Natural killer cell (primary cell): Measurements from ENCODE around the gene GPR31. TPM values are rescaled to one million over a fixed set of nuclear protein-coding genes. Genes with fewer than 3 reads are reported as not detected.
"Not testable (repeated sequence)": the region's sequence is repeated elsewhere in the genome, so short reads cannot be mapped to it uniquely, and the experiment has no call there.

ENCODE experiments used
- ATAC-seq, 3 donors: fragments of 150-1000 bp in 2 of 3; fragments of 200-7000 bp in 1 of 3; cut with Tn5 transposase; 1 replicate in 1 of 3; 2 replicates in 2 of 3; pipeline ENCODE4 v1.10.0; 2021; ENCODE audit warnings: mild to moderate bottlenecking in 2 of 3, moderate library complexity in 2 of 3
- DNase-seq, 2 donors: peaks; one replicate each; pipeline versions ENCODE4 v3.0.0 to v3.0.0-alpha.2; 2013 to 2021; ENCODE audit warnings: mixed read lengths in 1 of 2
- H3K27ac ChIP-seq: one replicate; pipeline ENCODE4 v1.5.1; 2013; ENCODE audit warnings: mild to moderate bottlenecking, low read length
- H3K27me3 ChIP-seq: one replicate; pipeline ENCODE4 v1.6.1; 2013; ENCODE audit warnings: low read length; ENCODE audit not compliant: control insufficient read depth, insufficient read depth
- H3K36me3 ChIP-seq: one replicate; pipeline ENCODE4 v1.6.1; 2013; ENCODE audit warnings: low read length; ENCODE audit not compliant: control insufficient read depth, insufficient read depth
- H3K4me1 ChIP-seq: one replicate; pipeline ENCODE4 v1.6.1; 2013; ENCODE audit warnings: low read length; ENCODE audit not compliant: control insufficient read depth, insufficient read depth
- H3K4me3 ChIP-seq: one replicate; pipeline ENCODE4 v1.5.1; 2013; ENCODE audit warnings: low read length
- H3K9me3 ChIP-seq: one replicate; pipeline ENCODE4 v1.6.1; 2013; ENCODE audit warnings: low read length; ENCODE audit not compliant: control insufficient read depth, insufficient read depth
- H3K27ac Mint-ChIP-seq, 2 donors: one replicate each; pipeline ENCODE4 v1.8.0; 2022; ENCODE audit warnings: mild to moderate bottlenecking in 2 of 2, mixed read lengths in 2 of 2, moderate library complexity in 1 of 2
- H3K27me3 Mint-ChIP-seq, 2 donors: one replicate each; pipeline ENCODE4 v1.8.0; 2022; ENCODE audit warnings: low read depth in 2 of 2, mixed read lengths in 2 of 2
- H3K36me3 Mint-ChIP-seq: one replicate; pipeline ENCODE4 v1.8.0; 2022; ENCODE audit warnings: mixed read lengths
- H3K4me1 Mint-ChIP-seq, 2 donors: one replicate each; pipeline ENCODE4 v1.8.0; 2022; ENCODE audit warnings: mixed read lengths in 2 of 2
- H3K4me3 Mint-ChIP-seq: one replicate; pipeline ENCODE4 v1.8.0; 2022; ENCODE audit warnings: mild to moderate bottlenecking, moderate library complexity, mixed read lengths
- H3K9me3 Mint-ChIP-seq, 2 donors: one replicate each; pipeline ENCODE4 v1.8.0; 2022; ENCODE audit warnings: mixed read lengths in 2 of 2
- WGBS: methylation state at CpG from one replicate; pipeline ENCODE4 v1.1.7; 2013; ENCODE audit warnings: missing lambda C conversion rate; ENCODE audit not compliant: insufficient coverage; 5-methylcytosine and 5-hydroxymethylcytosine counted together
- intact Hi-C: fragments of 100-400 bp; cut with micrococcal nuclease; formaldehyde crosslinking; loops from one replicate; pipeline ENCODE4 v1.14.2; 2022
- total RNA-seq, 4 donors: library from RNA; stranded (reverse); fragments of 120-200 nt in 1 of 4; gene quantifications; one replicate each; pipeline versions ENCODE4 v1.2.3 to v1.2.4, GENCODE V29; 2013 to 2022
- TF ChIP-seq, protein P1 (sequence below): fragments of 200-600 bp; IDR thresholded peaks from one replicate; pipeline ENCODE4 v1.8.0; 2022; ENCODE audit warnings: antibody characterized with exemption

The GPR31 gene
- total RNA-seq, 3 donors from 2014 or later (not counting 1 experiment from before 2014, with no cell fraction given): 0.24 TPM; not detected in 2

DNA sequence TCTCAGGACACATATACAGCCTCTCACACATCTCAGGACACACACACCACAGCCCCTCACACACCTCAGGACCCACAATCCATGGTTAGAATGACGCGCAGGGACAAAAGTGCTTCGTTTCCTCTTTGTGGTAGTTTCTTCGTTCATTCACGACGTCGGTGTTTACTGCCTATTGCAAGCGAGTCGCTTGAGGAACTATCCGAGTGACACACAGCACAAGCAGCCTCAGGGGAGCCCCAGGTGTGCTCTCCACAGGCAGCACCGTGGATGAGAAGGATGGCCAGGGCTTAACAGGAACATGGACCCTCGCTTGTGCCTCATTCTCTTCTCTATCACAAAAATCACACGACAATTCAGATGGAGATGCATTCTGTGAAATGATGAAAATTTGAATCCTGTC lies 12.1 kb upstream of the GPR31 start:
- H3K4me1 ChIP-seq, H3K4me3 Mint-ChIP-seq, ATAC-seq, H3K4me3 ChIP-seq, H3K27ac Mint-ChIP-seq, H3K36me3 Mint-ChIP-seq, H3K4me1 Mint-ChIP-seq, H3K9me3 Mint-ChIP-seq, H3K36me3 ChIP-seq, H3K27ac ChIP-seq, H3K27me3 ChIP-seq, H3K9me3 ChIP-seq, intact Hi-C loops, DNase-seq: not testable (repeated sequence)
- WGBS: no CpG with 5 or more reads among the region's 13 CpGs
- peaks cover 14 to 21% of the 10 kb centered on the region in 2 donors for H3K27me3 Mint-ChIP-seq

DNA sequence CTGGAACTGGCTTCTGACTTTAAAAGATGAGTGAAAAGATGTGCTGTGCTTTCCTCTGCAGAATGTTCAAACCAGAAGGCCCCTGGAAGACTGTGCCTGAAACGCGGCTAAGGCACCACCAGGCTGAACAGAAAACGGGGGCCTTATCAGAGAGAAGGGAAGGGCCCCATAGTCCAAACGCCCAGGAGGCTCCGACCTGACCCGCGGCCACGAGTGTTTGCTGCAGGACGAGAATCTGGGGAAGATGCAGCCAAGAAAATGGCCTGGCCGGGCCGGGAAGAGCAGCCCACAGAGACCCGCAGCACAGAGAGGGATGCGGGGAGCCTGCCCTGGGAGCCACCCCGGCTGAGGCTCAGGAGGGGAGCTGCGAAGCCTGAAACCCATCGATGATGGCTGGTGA lies 10.5 kb upstream of the GPR31 start:
- H3K36me3 ChIP-seq, DNase-seq, ATAC-seq, H3K27ac ChIP-seq, H3K27me3 ChIP-seq, H3K9me3 ChIP-seq, H3K4me1 Mint-ChIP-seq, H3K4me3 ChIP-seq, H3K4me1 ChIP-seq, H3K27ac Mint-ChIP-seq, H3K9me3 Mint-ChIP-seq, H3K36me3 Mint-ChIP-seq, H3K4me3 Mint-ChIP-seq, intact Hi-C loops: not testable (repeated sequence)
- WGBS: 82% methylated on average over 8 of the region's 16 CpGs
- H3K27me3 Mint-ChIP-seq: peaks cover 14 to 30% of the 10 kb centered on the region in 2 donors

DNA sequence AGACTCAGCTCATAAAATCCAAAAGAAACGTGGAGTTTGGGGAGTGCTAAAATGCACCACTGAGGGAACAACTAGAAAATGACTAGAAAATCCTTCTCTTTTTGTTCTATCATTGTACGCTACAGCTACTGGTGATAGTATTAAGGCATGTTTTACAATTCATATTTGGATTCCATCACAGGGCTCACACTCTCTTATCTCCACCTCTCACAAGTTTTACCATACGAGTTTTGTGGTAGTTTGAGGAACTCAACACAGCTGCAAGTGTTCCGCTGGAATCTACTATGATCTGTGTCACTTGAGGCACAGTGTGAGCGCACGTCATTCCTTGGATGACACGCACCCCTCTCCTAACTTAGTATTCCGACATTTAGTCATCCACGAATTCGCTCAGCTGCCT lies 9.9 kb upstream of the GPR31 start:
- H3K27ac Mint-ChIP-seq, H3K27me3 ChIP-seq, intact Hi-C loops, H3K4me1 ChIP-seq, H3K4me1 Mint-ChIP-seq, ATAC-seq, H3K4me3 ChIP-seq, H3K4me3 Mint-ChIP-seq, H3K36me3 Mint-ChIP-seq, H3K36me3 ChIP-seq, H3K9me3 ChIP-seq, H3K27ac ChIP-seq, H3K9me3 Mint-ChIP-seq, DNase-seq: not testable (repeated sequence)
- H3K27me3 Mint-ChIP-seq: peaks cover 14 to 30% of the 10 kb centered on the region in 2 donors
- WGBS: no CpG with 5 or more reads among the region's 10 CpGs

- TF ChIP-seq, protein P1, sequence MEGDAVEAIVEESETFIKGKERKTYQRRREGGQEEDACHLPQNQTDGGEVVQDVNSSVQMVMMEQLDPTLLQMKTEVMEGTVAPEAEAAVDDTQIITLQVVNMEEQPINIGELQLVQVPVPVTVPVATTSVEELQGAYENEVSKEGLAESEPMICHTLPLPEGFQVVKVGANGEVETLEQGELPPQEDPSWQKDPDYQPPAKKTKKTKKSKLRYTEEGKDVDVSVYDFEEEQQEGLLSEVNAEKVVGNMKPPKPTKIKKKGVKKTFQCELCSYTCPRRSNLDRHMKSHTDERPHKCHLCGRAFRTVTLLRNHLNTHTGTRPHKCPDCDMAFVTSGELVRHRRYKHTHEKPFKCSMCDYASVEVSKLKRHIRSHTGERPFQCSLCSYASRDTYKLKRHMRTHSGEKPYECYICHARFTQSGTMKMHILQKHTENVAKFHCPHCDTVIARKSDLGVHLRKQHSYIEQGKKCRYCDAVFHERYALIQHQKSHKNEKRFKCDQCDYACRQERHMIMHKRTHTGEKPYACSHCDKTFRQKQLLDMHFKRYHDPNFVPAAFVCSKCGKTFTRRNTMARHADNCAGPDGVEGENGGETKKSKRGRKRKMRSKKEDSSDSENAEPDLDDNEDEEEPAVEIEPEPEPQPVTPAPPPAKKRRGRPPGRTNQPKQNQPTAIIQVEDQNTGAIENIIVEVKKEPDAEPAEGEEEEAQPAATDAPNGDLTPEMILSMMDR: no peak
- no peaks in the 10 kb centered on the region for H3K36me3 Mint-ChIP-seq
- intact Hi-C loops: no loop called here
- H3K4me1 Mint-ChIP-seq: peaks cover 0 to 6% of the 10 kb centered on the region in 2 donors
- DNase-seq (no peak), ATAC-seq (no peak)
- Histone ChIP-seq H3K27ac (no peak overlapping the region), H3K9me3 (no peaks in the 10 kb centered on the region), H3K36me3 (no peaks in the 10 kb centered on the region), H3K4me1 (no peaks in the 10 kb centered on the region), H3K4me3 (no peak overlapping the region), H3K27me3 (no peaks in the 10 kb centered on the region)
- 60% methylated on average over 1 of the region's 2 CpGs for WGBS
- no peak overlapping the region for H3K4me3 Mint-ChIP-seq
- no peak overlapping the region for H3K27ac Mint-ChIP-seq
- H3K27me3 Mint-ChIP-seq: peaks cover 14 to 30% of the 10 kb centered on the region in 2 donors
- no peaks in the 10 kb centered on the region for H3K9me3 Mint-ChIP-seq
These were observed 8.2 kb upstream of the GPR31 start for GRCh38 chr6:167165858-167166471.

DNA sequence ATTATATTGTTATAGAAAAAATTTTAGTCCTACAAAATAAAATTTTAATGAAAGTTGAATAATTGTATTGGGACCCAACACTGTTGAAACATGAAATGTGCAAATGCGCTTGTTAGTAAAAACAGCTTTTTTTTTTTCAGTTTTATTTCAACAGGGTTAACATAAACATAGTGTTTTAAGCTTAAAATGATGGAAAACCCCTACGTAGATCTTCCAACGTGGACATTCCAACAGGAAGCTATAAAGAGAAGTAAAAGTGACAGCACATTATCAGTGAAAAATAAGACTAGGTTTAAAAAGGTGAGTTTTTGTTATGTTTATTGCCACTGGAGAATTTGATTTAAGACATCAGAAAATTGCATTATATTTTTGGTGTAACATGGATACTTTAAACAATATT lies 6.5 kb upstream of the GPR31 start:
- Mint-ChIP-seq H3K36me3 (no peaks in the 10 kb centered on the region), H3K9me3 (no peaks in the 10 kb centered on the region), H3K4me1 (no peaks in the 10 kb centered on the region), H3K27ac (no peak overlapping the region), H3K4me3 (no peak overlapping the region), H3K27me3 (peaks cover 9 to 42% of the 10 kb centered on the region in 2 donors)
- DNase-seq (no peak), ATAC-seq (no peak)
- no peaks in the 10 kb centered on the region for H3K36me3 ChIP-seq
- no peak overlapping the region for H3K4me3 ChIP-seq
- WGBS: 64% methylated on average over 2 of the region's 3 CpGs
- intact Hi-C loops: no loop called here
- H3K9me3 ChIP-seq: no peaks in the 10 kb centered on the region
- H3K4me1 ChIP-seq: no peaks in the 10 kb centered on the region
- H3K27ac ChIP-seq: no peak overlapping the region
- TF ChIP-seq, protein P1: no peak
- H3K27me3 ChIP-seq: no peaks in the 10 kb centered on the region
